IMR-90 (cell line): ENCODE data around the gene TEX13D. TPM values are rescaled to one million over a fixed set of nuclear protein-coding genes. Genes with fewer than 3 reads are reported as not detected.

ENCODE experiments used
- ATAC-seq: fragments of 200-7000 bp; cut with Tn5 transposase; 2 replicates; pipeline ENCODE4 v1.9.1; 2020; ENCODE audit warnings: low read depth, mild to moderate bottlenecking, moderate library complexity
- BruUV-seq: library from RNA; stranded (reverse); fragments of 400-500 nt; replicated peaks from 2 replicates; lab custom pipeline; 2021; lab: Mats Ljungman, UMichigan
- CTCF ChIA-PET: fragments of 300-600 bp; formaldehyde crosslinking; extraction: SDS; loops from one replicate; lab custom pipeline; 2021; ENCODE audit warnings: antibody characterized with exemption; lab: Yijun Ruan, JAX
- POLR2A ChIA-PET: fragments of 300-600 bp; sonication (Branson Sonifier 250); formaldehyde crosslinking; loops from one replicate; lab custom pipeline; 2022; ENCODE audit warnings: antibody characterized with exemption; ENCODE audit not compliant: unreplicated experiment; lab: Charles Lee
- DNase-seq: peaks from one replicate; pipeline ENCODE4 v3.0.0; 2013
- H2AFZ ChIP-seq: replicated peaks from 2 replicates; pipeline ENCODE3; 2013; ENCODE audit warnings: low read length, mild to moderate bottlenecking; ENCODE audit not compliant: poor library complexity
- H2AK5ac ChIP-seq: 2 replicates; pipeline ENCODE4 v1.6.1; 2013; ENCODE audit warnings: low read depth, low read length, inconsistent platforms
- H2AK9ac ChIP-seq: replicated peaks from 2 replicates; pipeline ENCODE3; 2013; ENCODE audit warnings: mild to moderate bottlenecking, low read depth, low read length, moderate library complexity; ENCODE audit not compliant: poor library complexity
- H2BK120ac ChIP-seq: 2 replicates; pipeline ENCODE4 v1.6.1; 2013; ENCODE audit warnings: low read depth, low read length, inconsistent platforms
- H2BK15ac ChIP-seq: 3 replicates; pipeline ENCODE4 v1.6.1; 2013; ENCODE audit warnings: low read depth, low read length, inconsistent platforms
- H2BK20ac ChIP-seq: 2 replicates; pipeline ENCODE4 v1.6.1; 2013; ENCODE audit warnings: low read depth, mild to moderate bottlenecking, inconsistent platforms, low read length, moderate library complexity
- H2BK5ac ChIP-seq: 2 replicates; pipeline ENCODE4 v1.6.1; 2013; ENCODE audit warnings: mild to moderate bottlenecking, low read depth, low read length, inconsistent platforms; ENCODE audit not compliant: poor library complexity, severe bottlenecking
- H3K14ac ChIP-seq: replicated peaks from 2 replicates; pipeline ENCODE4 v1.6.1; 2013; ENCODE audit warnings: low read depth, low read length, inconsistent platforms
- H3K18ac ChIP-seq: 2 replicates; pipeline ENCODE4 v1.6.1; 2013; ENCODE audit warnings: low read depth, low read length, control low read depth
- H3K23ac ChIP-seq: 2 replicates; pipeline ENCODE4 v1.6.1; 2013; ENCODE audit warnings: low read depth, low read length, inconsistent platforms
- H3K27ac ChIP-seq: 2 replicates; pipeline ENCODE4 v1.5.1; 2013; ENCODE audit warnings: mild to moderate bottlenecking, control low read depth, low read length; ENCODE audit not compliant: insufficient read depth
- H3K27me3 ChIP-seq: 2 replicates; pipeline ENCODE4 v1.6.1; 2013; ENCODE audit warnings: low read length; ENCODE audit not compliant: control insufficient read depth, insufficient read depth
- H3K36me3 ChIP-seq: 2 replicates; pipeline ENCODE4 v1.6.1; 2013; ENCODE audit warnings: low read length, mixed read lengths; ENCODE audit not compliant: control insufficient read depth, insufficient read depth
- H3K4ac ChIP-seq: 2 replicates; pipeline ENCODE4 v1.6.1; 2013; ENCODE audit warnings: low read depth, low read length, inconsistent platforms
- H3K4me1 ChIP-seq: 2 replicates; pipeline ENCODE4 v1.6.1; 2013; ENCODE audit warnings: low read length, mixed read lengths; ENCODE audit not compliant: control insufficient read depth, insufficient read depth
- H3K4me2 ChIP-seq: 2 replicates; pipeline ENCODE4 v1.6.1; 2013; ENCODE audit warnings: low read depth, mild to moderate bottlenecking, control low read depth, low read length, moderate library complexity
- H3K4me3 ChIP-seq: 2 replicates; pipeline ENCODE4 v1.5.1; 2013; ENCODE audit warnings: low read depth, mild to moderate bottlenecking, control low read depth, low read length, moderate library complexity; ENCODE audit not compliant: insufficient read depth
- H3K56ac ChIP-seq: 2 replicates; pipeline ENCODE4 v1.6.1; 2013; ENCODE audit warnings: low read length, inconsistent platforms; ENCODE audit not compliant: insufficient read depth; ENCODE audit errors: extremely low read depth
- H3K79me1 ChIP-seq, 2 experiments: 2 replicates each; pipeline ENCODE4 v1.6.1; 2013; ENCODE audit warnings: low read length in 2 of 2, inconsistent platforms in 1 of 2, low read depth in 1 of 2
- H3K9ac ChIP-seq: 2 replicates; pipeline ENCODE4 v1.6.1; 2013; ENCODE audit warnings: low read depth, low read length, control low read depth
- H3K9me1 ChIP-seq: 2 replicates; pipeline ENCODE4 v1.6.1; 2013; ENCODE audit warnings: low read length, inconsistent platforms; ENCODE audit not compliant: insufficient read depth
- H3K9me3 ChIP-seq: 2 replicates; pipeline ENCODE4 v1.6.1; 2013; ENCODE audit warnings: low read length; ENCODE audit not compliant: control insufficient read depth, insufficient read depth
- H4K20me1 ChIP-seq: 2 replicates; pipeline ENCODE4 v1.6.1; 2013; ENCODE audit warnings: low read length, inconsistent platforms; ENCODE audit not compliant: insufficient read depth
- H4K5ac ChIP-seq: 2 replicates; pipeline ENCODE4 v1.6.1; 2013; ENCODE audit warnings: mild to moderate bottlenecking, low read depth, low read length, control low read depth
- H4K8ac ChIP-seq, 2 experiments: 2 replicates each; pipeline ENCODE4 v1.6.1; 2013; ENCODE audit warnings: low read depth in 2 of 2, low read length in 2 of 2, control low read depth in 1 of 2, inconsistent platforms in 1 of 2
- H4K91ac ChIP-seq: 2 replicates; pipeline ENCODE4 v1.6.1; 2013; ENCODE audit warnings: low read depth, low read length, inconsistent platforms; ENCODE audit not compliant: insufficient read depth
- BHLHE40 ChIP-seq: fragments of 150-350 bp; IDR thresholded peaks from 2 replicates; pipeline ENCODE4 v1.6.1; 2016; ENCODE audit warnings: mild to moderate bottlenecking, low read depth, low read length
- CEBPB ChIP-seq: IDR thresholded peaks from 2 replicates; pipeline ENCODE4 v1.6.1; 2012; ENCODE audit warnings: low read depth, low read length, improper control_type of control experiment
- CHD1 ChIP-seq: IDR thresholded peaks from 2 replicates; pipeline ENCODE4 v1.6.1; 2012; ENCODE audit warnings: low read depth, low read length, improper control_type of control experiment
- ELK1 ChIP-seq: fragments of 150-350 bp; IDR thresholded peaks from 2 replicates; pipeline ENCODE4 v1.6.1; 2016; ENCODE audit warnings: low read depth, mild to moderate bottlenecking, low read length, moderate library complexity, borderline replicate concordance
- MAFK ChIP-seq: IDR thresholded peaks from 2 replicates; pipeline ENCODE4 v1.6.1; 2012; ENCODE audit warnings: low read depth, low read length, improper control_type of control experiment
- RAD21 ChIP-seq: IDR thresholded peaks from 2 replicates; pipeline ENCODE4 v1.6.1; 2012; ENCODE audit warnings: low read length, improper control_type of control experiment
- RCOR1 ChIP-seq: IDR thresholded peaks from 2 replicates; pipeline ENCODE4 v1.6.1; 2012; ENCODE audit warnings: mild to moderate bottlenecking, low read length, improper control_type of control experiment; ENCODE audit not compliant: insufficient replicate concordance
- SMC3 ChIP-seq: fragments of 150-350 bp; IDR thresholded peaks from 2 replicates; pipeline ENCODE4 v1.6.1; 2016; ENCODE audit warnings: low read depth, mild to moderate bottlenecking, antibody characterized with exemption, low read length, moderate library complexity
- WGBS, 2 experiments: methylation state at CpG; one replicate each; pipeline versions ENCODE4 v1.1.5 to v1.1.7; 2013; ENCODE audit warnings: missing lambda C conversion rate in 2 of 2; ENCODE audit not compliant: insufficient read length in 1 of 2; ENCODE audit errors: extremely low coverage in 2 of 2; 5-methylcytosine and 5-hydroxymethylcytosine counted together
- dilution Hi-C: fragments of 300-500 bp; cut with HindIII; formaldehyde crosslinking; loops from one replicate; pipeline ENCODE4 v1.14.3; 2018; ENCODE audit warnings: low sequenced_read_pairs; ENCODE audit not compliant: unreplicated experiment
- in situ Hi-C: fragments of 300-500 bp; cut with MboI; formaldehyde crosslinking; loops from 3 replicates; pipeline ENCODE4 v1.14.3; 2019; ENCODE audit warnings: low sequenced_read_pairs, inconsistent platforms, mixed read lengths
- intact Hi-C: fragments of 100-400 bp; cut with micrococcal nuclease; formaldehyde crosslinking; loops from 2 replicates; pipeline ENCODE4 v1.10.0; 2022
- polyA plus RNA-seq, 3 experiments: library from polyadenylated mRNA; depleted of rRNA; stranded (reverse); fragments of >200 nt; gene quantifications; 2 replicates each; pipeline ENCODE4 v1.2.3, GENCODE V29; 2012; ENCODE audit warnings: low replicate concordance in 1 of 3
- total RNA-seq: library from RNA; depleted of rRNA; stranded (reverse); fragments of >200 nt; gene quantifications from 2 replicates; pipeline ENCODE4 v1.2.3, GENCODE V29; 2012
- TF ChIP-seq, protein P1 (sequence below): fragments of 150-350 bp; IDR thresholded peaks from 2 replicates; pipeline ENCODE4 v1.6.1; 2017; ENCODE audit warnings: mild to moderate bottlenecking, antibody characterized with exemption, low read length, low read depth

TEX13D gene
- total and polyA plus RNA-seq, 2 of the 4 experiments (the other 2 are of a cell fraction) = not detected

DNA sequence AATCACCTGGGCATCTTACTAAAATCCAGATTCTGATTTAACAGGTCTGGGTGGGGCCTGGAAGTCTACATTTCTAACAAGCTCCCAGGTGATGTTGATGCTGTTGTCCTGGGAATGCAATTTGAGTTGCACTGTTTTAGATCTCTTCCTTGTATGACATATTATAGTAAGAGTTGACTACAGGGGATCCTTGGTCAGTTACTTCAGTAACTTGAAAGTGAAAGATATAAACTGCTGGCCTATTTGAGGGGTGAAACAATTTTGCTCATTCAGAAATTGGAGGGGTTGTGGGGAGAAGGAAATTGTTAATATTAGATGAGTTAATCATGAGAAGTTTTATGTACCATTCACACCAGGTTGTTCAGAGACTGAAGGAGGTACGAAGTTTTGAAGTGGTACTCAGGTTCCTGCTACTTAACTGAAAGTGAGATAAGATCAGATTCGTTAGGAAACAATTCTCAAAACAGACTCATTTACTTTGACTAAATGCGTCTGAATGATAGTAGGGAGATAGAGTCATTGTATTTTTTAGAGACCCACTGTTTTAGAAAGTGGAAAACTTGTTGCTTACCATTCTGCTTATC is 26.4 kb downstream of the TEX13D start:
- H4K20me1 ChIP-seq = no peaks in the 10 kb centered on the region
- H3K4me2 ChIP-seq = no peak overlapping the region
- no peak overlapping the region for H2BK20ac ChIP-seq
- no peaks in the 10 kb centered on the region for H3K9me3 ChIP-seq
- no peak overlapping the region for H3K14ac ChIP-seq
- no peak overlapping the region for H2BK5ac ChIP-seq
- no peak overlapping the region for H3K4ac ChIP-seq
- no peak overlapping the region for H2BK120ac ChIP-seq
- no peak overlapping the region for H2AK5ac ChIP-seq
- H3K27ac ChIP-seq = no peak overlapping the region
- no peak overlapping the region for H4K91ac ChIP-seq
- DNase-seq (no peak), ATAC-seq (no peak)
- no peaks in the 10 kb centered on the region for H3K36me3 ChIP-seq
- H3K23ac ChIP-seq = no peak overlapping the region
- H3K4me1 ChIP-seq = no peaks in the 10 kb centered on the region
- no peak overlapping the region for H2AK9ac ChIP-seq
- H3K79me1 ChIP-seq = no peaks in the 10 kb centered on the region
- dilution Hi-C loops (no loop called here), intact Hi-C loops (no loop called here), in situ Hi-C loops (no loop called here)
- no peaks in the 10 kb centered on the region for H3K9me1 ChIP-seq
- no peak overlapping the region for H2AFZ ChIP-seq
- CTCF ChIA-PET = no interaction called here
- no peak overlapping the region for H3K4me3 ChIP-seq
- no peaks in the 10 kb centered on the region for H3K27me3 ChIP-seq
- H2BK15ac ChIP-seq = no peak overlapping the region
- no peak overlapping the region for H3K9ac ChIP-seq
- POLR2A ChIA-PET = no interaction called here
- H4K8ac ChIP-seq = no peak overlapping the region
- H4K5ac ChIP-seq = no peak overlapping the region
- H3K56ac ChIP-seq = no peak overlapping the region
- no peak overlapping the region for H3K18ac ChIP-seq
- no peak for TF ChIP-seq BHLHE40
- TF ChIP-seq, protein P1, sequence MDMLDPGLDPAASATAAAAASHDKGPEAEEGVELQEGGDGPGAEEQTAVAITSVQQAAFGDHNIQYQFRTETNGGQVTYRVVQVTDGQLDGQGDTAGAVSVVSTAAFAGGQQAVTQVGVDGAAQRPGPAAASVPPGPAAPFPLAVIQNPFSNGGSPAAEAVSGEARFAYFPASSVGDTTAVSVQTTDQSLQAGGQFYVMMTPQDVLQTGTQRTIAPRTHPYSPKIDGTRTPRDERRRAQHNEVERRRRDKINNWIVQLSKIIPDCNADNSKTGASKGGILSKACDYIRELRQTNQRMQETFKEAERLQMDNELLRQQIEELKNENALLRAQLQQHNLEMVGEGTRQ = no peak
- TF ChIP-seq CHD1 = no peak
- TF ChIP-seq CEBPB = no peak
- TF ChIP-seq RCOR1 = no peak
- no peak for TF ChIP-seq SMC3
- no peak for TF ChIP-seq RAD21
- TF ChIP-seq ELK1 = no peak
- TF ChIP-seq MAFK = no peak
- BruUV-seq = no TSS peak
- no CpG with 5 or more reads among the region's 3 CpGs for WGBS, 2 experiments
